PC-9 (cell line): ENCODE measurements around the gene OPHN1. TPM values are rescaled to one million over a fixed set of nuclear protein-coding genes. Genes with fewer than 3 reads are reported as not detected.

ENCODE experiments used
- BruUV-seq: library from RNA; stranded (reverse); fragments of 400-500 nt; replicated peaks from 2 replicates; lab custom pipeline; 2021; lab: Mats Ljungman, UMichigan
- CTCF ChIA-PET: fragments of 300-600 bp; sonication (Branson Sonifier 250); formaldehyde crosslinking; loops from one replicate; lab custom pipeline; 2022; ENCODE audit warnings: antibody characterized with exemption; lab: Charles Lee
- POLR2A ChIA-PET: fragments of 300-600 bp; sonication (Branson Sonifier 250); formaldehyde crosslinking; loops from one replicate; lab custom pipeline; 2022; ENCODE audit warnings: antibody characterized with exemption; ENCODE audit not compliant: unreplicated experiment; lab: Charles Lee
- DNase-seq, 2 experiments: peaks; one replicate each; pipeline versions ENCODE4 v3.0.0 to v3.0.0-alpha.2; 2015 to 2022; ENCODE audit warnings: mixed read lengths in 1 of 2
- H2AFZ ChIP-seq: fragments of 200-600 bp; sonication (generic); 2 replicates; pipeline ENCODE4 v1.8.1; 2017; ENCODE audit warnings: antibody characterized with exemption
- H3F3A ChIP-seq: fragments of 200-600 bp; sonication (generic); 2 replicates; pipeline ENCODE4 v1.8.1; 2017; ENCODE audit warnings: antibody characterized with exemption, mild to moderate bottlenecking, low read depth; ENCODE audit not compliant: insufficient read depth
- H3K27ac ChIP-seq: fragments of 200-600 bp; sonication (generic); 2 replicates; pipeline ENCODE4 v1.6.1; 2016; ENCODE audit warnings: mixed run types
- H3K27me3 ChIP-seq: fragments of 200-600 bp; sonication (generic); 2 replicates; pipeline ENCODE4 v1.6.1; 2016; ENCODE audit warnings: low read depth, mixed run types; ENCODE audit not compliant: insufficient read depth
- H3K36me3 ChIP-seq: fragments of 200-600 bp; sonication (generic); 2 replicates; pipeline ENCODE4 v1.6.1; 2016; ENCODE audit warnings: low read depth, mixed run types
- H3K4me1 ChIP-seq: fragments of 200-600 bp; sonication (generic); replicated peaks from 2 replicates; pipeline ENCODE4 v1.6.1; 2016; ENCODE audit warnings: mixed run types; ENCODE audit not compliant: insufficient read depth
- H3K4me2 ChIP-seq: fragments of 200-600 bp; sonication (generic); 2 replicates; pipeline ENCODE4 v1.6.1; 2017; ENCODE audit warnings: mixed run types
- H3K4me3 ChIP-seq: fragments of 200-600 bp; sonication (generic); 2 replicates; pipeline ENCODE4 v1.6.1; 2016; ENCODE audit warnings: mixed run types
- H3K79me2 ChIP-seq: fragments of 200-600 bp; sonication (generic); 2 replicates; pipeline ENCODE4 v1.6.1; 2017; ENCODE audit warnings: low read depth, mixed run types
- H3K9me2 ChIP-seq: fragments of 200-600 bp; sonication (generic); 2 replicates; pipeline ENCODE4 v1.8.1; 2017; ENCODE audit warnings: mild to moderate bottlenecking; ENCODE audit not compliant: insufficient read depth
- H3K9me3 ChIP-seq: fragments of 200-600 bp; sonication (generic); 2 replicates; pipeline ENCODE4 v1.8.1; 2016; ENCODE audit warnings: low read depth; ENCODE audit not compliant: insufficient read depth
- H4K20me1 ChIP-seq: fragments of 200-600 bp; sonication (generic); 2 replicates; pipeline ENCODE4 v1.8.1; 2017; ENCODE audit not compliant: insufficient read depth
- EZH2 ChIP-seq: fragments of 200-600 bp; sonication (generic); IDR thresholded peaks from 2 replicates; pipeline ENCODE4 v1.8.0; 2017; ENCODE audit warnings: antibody characterized with exemption, low read depth
- intact Hi-C: fragments of 100-400 bp; cut with micrococcal nuclease; formaldehyde crosslinking; loops from one replicate; pipeline ENCODE4 v1.10.0; 2022; ENCODE audit not compliant: unreplicated experiment
- total RNA-seq: library from RNA; stranded (reverse); gene quantifications from 2 replicates; pipeline ENCODE4 v1.2.3, GENCODE V29; 2021
- TF ChIP-seq, protein P1 (sequence below): fragments of 200-600 bp; sonication (generic); conservative IDR thresholded peaks from 2 replicates; pipeline ENCODE4 v1.6.1; 2017; ENCODE audit warnings: mixed run types, antibody characterized with exemption, mild to moderate bottlenecking, moderate library complexity

Gene OPHN1
- total RNA-seq, 1 experiment from 2014 or later: 9.3 TPM

DNA sequence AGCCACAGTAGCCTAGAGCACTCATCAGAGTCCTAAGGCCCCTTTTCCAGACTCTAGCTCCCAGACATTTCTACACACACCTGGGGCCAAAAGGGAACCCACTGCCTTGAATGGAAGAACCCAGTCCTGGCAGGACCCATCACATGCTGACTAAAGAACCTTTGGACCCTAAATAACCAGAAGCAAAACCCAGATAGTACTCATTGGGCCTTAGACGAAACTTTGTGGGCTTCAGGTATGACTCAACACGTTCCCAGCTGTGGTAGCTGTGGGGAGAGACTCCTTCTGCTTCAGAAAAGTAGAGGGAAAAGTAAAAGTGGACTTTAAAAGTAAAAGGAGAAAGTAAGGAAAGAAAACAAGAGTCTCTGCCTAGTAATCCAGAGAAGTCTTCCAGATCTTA is 311.5 kb downstream of the OPHN1 start:
- POLR2A ChIA-PET: no interaction called here
- BruUV-seq: no TSS peak

DNA sequence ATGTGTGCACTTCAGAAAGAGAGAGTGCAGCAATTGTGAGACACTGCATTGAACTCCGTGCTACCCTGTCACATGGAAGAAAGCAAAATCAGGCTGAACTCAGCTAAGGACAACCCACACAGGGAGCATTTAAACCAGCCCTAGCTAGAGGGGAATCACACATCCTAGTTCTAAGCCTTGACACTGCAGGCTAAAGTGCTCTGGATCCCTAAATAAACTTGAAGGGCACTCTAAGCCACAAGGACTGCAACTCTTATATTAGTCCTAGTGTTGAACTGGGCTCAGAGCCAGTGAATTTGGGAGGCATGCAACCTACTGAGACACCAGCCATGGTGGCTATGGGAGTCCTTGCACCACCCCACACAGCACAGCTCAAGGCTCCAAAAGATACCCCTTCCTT is 311.9 kb downstream of the OPHN1 start:
- Histone ChIP-seq H3K4me3 (no peak overlapping the region), H3K9me3 (no peaks in the 10 kb centered on the region), H3K27ac (no peak overlapping the region), H3K79me2 (no peaks in the 10 kb centered on the region), H3K4me2 (no peak overlapping the region), H3K27me3 (no peaks in the 10 kb centered on the region), H4K20me1 (no peaks in the 10 kb centered on the region), H3F3A (no peaks in the 10 kb centered on the region), H3K9me2 (no peaks in the 10 kb centered on the region), H3K36me3 (no peaks in the 10 kb centered on the region), H3K4me1 (no peaks in the 10 kb centered on the region), H2AFZ (no peak overlapping the region)
- CTCF ChIA-PET: no interaction called here
- DNase-seq: no peak
- intact Hi-C loops: no loop called here
- POLR2A ChIA-PET: no interaction called here
- TF ChIP-seq EZH2: no peak
- BruUV-seq: no TSS peak

More for the DNA sequence above, 311.5 kb downstream of the OPHN1 start:
- intact Hi-C loops: no loop called here
- Histone ChIP-seq H4K20me1 (no peaks in the 10 kb centered on the region), H3K27ac (no peak overlapping the region), H3K4me3 (no peak overlapping the region), H2AFZ (no peak overlapping the region), H3F3A (no peaks in the 10 kb centered on the region), H3K9me3 (no peaks in the 10 kb centered on the region), H3K4me1 (no peaks in the 10 kb centered on the region), H3K4me2 (no peak overlapping the region), H3K79me2 (no peaks in the 10 kb centered on the region), H3K27me3 (no peaks in the 10 kb centered on the region), H3K36me3 (no peaks in the 10 kb centered on the region), H3K9me2 (no peaks in the 10 kb centered on the region)
- no peak for TF ChIP-seq EZH2
- TF ChIP-seq, protein P1, sequence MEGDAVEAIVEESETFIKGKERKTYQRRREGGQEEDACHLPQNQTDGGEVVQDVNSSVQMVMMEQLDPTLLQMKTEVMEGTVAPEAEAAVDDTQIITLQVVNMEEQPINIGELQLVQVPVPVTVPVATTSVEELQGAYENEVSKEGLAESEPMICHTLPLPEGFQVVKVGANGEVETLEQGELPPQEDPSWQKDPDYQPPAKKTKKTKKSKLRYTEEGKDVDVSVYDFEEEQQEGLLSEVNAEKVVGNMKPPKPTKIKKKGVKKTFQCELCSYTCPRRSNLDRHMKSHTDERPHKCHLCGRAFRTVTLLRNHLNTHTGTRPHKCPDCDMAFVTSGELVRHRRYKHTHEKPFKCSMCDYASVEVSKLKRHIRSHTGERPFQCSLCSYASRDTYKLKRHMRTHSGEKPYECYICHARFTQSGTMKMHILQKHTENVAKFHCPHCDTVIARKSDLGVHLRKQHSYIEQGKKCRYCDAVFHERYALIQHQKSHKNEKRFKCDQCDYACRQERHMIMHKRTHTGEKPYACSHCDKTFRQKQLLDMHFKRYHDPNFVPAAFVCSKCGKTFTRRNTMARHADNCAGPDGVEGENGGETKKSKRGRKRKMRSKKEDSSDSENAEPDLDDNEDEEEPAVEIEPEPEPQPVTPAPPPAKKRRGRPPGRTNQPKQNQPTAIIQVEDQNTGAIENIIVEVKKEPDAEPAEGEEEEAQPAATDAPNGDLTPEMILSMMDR: no peak
- CTCF ChIA-PET: no interaction called here
- DNase-seq: no peak

DNA sequence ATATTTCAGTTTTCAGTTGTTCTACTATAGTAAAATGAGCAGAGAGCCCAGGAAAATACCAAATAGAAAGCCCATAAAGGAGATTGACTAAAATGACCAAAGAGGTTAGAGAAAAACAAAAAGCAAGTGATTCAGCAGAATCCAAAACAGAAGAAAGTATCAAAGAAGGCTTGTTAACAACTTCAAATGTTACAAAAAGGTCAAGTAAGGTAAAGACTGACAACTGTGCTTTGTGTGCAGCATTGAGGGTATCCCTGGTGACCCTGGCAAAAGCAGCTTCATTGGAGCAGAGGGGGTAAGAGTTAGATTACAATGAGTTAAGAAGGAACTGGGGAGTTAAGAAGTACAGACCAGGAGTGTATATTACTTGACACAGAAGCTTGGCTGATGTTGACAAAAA is 317.9 kb downstream of the OPHN1 start:
- BruUV-seq: no TSS peak
- Histone ChIP-seq H2AFZ (no peak overlapping the region), H3K9me3 (no peaks in the 10 kb centered on the region), H3K9me2 (no peaks in the 10 kb centered on the region), H4K20me1 (no peaks in the 10 kb centered on the region), H3F3A (0 out of 2 replicates have a peak, but pooled peaks cover 3% of the 10 kb centered on the region), H3K4me1 (peaks cover 9% of the 10 kb centered on the region), H3K4me2 (no peak overlapping the region), H3K27ac (no peak overlapping the region), H3K27me3 (no peaks in the 10 kb centered on the region), H3K4me3 (no peak overlapping the region), H3K36me3 (no peaks in the 10 kb centered on the region), H3K79me2 (no peaks in the 10 kb centered on the region)
- ChIA-PET CTCF (no interaction called here), POLR2A (no interaction called here)
- intact Hi-C loops: no loop called here
- no peak for DNase-seq
- TF ChIP-seq, protein P1: no peak
- no peak for TF ChIP-seq EZH2

DNA sequence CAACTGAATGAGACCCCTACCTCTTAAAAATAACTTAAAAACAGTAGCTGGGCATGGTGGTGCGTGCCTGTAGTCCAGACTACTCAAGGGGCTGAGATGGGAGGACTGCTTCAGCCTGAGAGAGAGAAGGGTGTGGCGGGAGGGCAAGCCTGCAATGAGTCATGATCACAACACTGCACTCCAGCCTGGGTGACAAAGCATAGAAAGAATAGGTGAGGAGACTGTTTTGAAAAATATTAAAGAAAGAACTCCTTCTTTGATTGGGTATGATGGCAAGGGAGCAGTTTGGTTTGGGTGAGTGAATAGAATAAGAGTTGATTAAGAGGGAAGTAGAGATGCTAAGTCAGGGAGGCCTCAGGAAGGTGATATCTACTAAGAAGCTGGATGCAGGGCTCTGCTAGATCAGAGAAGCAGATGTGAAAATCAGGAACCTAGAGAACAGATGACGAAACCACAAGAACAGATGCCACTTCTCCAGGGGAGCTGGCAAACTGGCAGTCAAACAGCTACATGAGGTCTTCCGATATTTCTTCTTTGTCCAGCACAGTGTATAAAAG is 318.6 kb downstream of the OPHN1 start:
- no peaks in the 10 kb centered on the region for H3K9me2 ChIP-seq
- H3K79me2 ChIP-seq: no peaks in the 10 kb centered on the region
- no peak for TF ChIP-seq EZH2
- TF ChIP-seq, protein P1: no peak
- no peak overlapping the region for H3K4me3 ChIP-seq
- 0 out of 2 replicates have a peak, but pooled peaks cover 3% of the 10 kb centered on the region for H3F3A ChIP-seq
- H3K27ac ChIP-seq: peak overlapping the region; percentile 27; the same call in 1 of the 2 replicates
- H3K36me3 ChIP-seq: no peaks in the 10 kb centered on the region
- H3K9me3 ChIP-seq: no peaks in the 10 kb centered on the region
- H4K20me1 ChIP-seq: no peaks in the 10 kb centered on the region
- no peak overlapping the region for H2AFZ ChIP-seq
- POLR2A ChIA-PET: no interaction called here
- CTCF ChIA-PET: no interaction called here
- intact Hi-C loops: no loop called here
- H3K4me1 ChIP-seq: peaks cover 9% of the 10 kb centered on the region
- no TSS peak for BruUV-seq
- DNase-seq: peak in 1 of 2 experiments; percentile 11
- no peaks in the 10 kb centered on the region for H3K27me3 ChIP-seq
- H3K4me2 ChIP-seq: no peak overlapping the region
